ENCODE measurements around the gene HACD1.
"Not testable (repeated sequence)": the region's sequence is repeated elsewhere in the genome, so short reads cannot be mapped to it uniquely, and the experiment has no call there.

HACD1 gene

GRCh38 chr10:17640331-17640816 is 23.2 kb upstream of the HACD1 start:
- DNase-seq = no peak

DNA sequence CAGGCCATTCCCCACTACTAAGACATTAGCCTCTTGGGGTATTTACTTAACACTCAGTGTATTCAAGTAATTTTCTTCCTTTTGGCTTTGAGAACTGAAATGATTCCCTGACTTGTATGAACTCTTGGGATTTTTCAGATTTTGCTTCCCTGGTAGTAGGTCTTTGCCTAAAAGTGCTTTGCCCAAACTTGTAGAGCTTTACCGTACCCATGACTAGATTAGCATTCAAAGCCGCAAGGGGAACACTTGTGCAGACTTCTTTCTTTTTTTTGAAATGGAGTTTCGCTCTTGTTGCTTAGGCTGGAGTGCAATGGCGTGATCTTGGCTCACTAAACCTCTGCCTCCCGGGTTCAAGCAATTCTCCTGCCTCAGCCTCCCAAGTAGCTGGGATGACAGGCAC is 20.7 kb upstream of the HACD1 start:
- no peak for DNase-seq

- no peak for DNase-seq
These were observed 16.2 kb upstream of the HACD1 start for GRCh38 chr10:17633353-17633752.

- DNase-seq = not testable (repeated sequence)
These were observed 15.4 kb upstream of the HACD1 start for GRCh38 chr10:17632590-17632989.

GRCh38 chr10:17626656-17627055 is 9.5 kb upstream of the HACD1 start:
- DNase-seq = no peak

- DNase-seq = no peak
These were observed 7.8 kb upstream of the HACD1 start for GRCh38 chr10:17624996-17625395.

DNA sequence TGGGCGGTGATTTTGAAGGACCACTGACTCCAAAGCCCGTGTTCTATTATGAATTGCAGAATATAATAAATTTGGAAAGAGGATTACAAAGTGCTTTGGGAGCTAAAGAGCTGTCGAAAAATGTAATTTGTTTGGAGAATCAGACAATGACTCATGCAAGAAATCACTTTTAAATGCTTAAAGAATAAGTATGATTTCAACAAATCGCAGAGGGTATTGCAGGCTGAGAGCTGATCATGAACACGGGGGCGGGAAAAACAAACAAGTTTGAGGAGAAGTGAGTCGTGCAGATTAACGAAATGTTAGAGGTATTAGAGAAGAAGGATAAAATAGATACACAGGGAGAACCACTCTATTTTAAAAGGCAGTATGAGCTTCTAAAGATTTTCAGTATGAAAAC is 4.9 kb upstream of the HACD1 start:
- no peak for DNase-seq

GRCh38 chr10:17616403-17617030 is 657 bp downstream of the HACD1 start:
- peak; percentile 63 for DNase-seq

DNA sequence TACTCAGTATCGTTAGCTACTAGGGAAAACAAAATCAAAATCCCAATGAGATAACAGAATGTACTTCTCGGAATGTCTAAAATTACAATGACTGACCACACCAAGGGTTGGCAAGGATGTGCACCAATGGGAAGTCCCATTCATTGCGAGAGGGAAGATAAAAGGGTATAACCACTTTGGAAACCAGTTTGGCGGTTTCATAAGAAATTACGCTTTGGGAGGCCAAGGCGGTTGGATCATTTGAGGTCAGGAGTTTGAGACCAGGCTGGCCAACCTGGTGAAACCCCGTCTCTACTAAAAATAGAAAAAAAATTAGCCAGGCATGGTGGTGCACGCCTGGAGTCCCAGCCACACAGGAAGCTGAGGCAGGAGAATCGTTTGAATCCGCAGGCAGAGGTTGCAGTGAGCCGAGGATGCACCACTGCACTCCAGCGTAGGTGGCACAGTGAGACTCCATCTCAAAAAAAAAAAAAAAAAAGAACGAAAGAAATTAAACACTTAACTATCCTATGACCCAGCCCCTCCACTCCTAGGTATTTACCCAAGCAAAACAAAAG is 7.6 kb downstream of the HACD1 start:
- DNase-seq = no peak

GRCh38 chr10:17607603-17608332 is 9.4 kb downstream of the HACD1 start:
- no peak for DNase-seq

GRCh38 chr10:17607060-17607459 is 10.1 kb downstream of the HACD1 start:
- DNase-seq = no peak

- DNase-seq = no peak
These were observed 10.6 kb downstream of the HACD1 start for GRCh38 chr10:17606547-17607040.

DNA sequence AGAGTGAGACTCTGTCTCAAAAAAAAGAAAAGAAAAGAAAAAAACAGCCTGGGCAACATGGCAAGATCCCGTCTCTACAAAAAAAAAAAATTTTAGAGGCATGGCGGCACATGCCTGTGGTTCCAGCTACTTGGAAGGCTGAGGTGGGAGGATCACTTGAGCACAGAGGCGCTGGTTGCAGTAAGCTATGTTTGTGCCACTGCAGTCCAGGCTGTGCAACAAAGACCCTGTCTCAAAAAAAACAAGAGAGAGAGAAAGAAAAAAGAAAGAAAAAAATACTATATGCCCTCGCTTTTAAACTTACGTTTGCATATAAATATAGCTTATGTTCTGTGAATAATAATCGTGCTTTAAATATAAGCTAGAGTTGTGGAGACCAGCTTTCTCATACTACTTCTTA is 11.2 kb downstream of the HACD1 start:
- DNase-seq = no peak

DNA sequence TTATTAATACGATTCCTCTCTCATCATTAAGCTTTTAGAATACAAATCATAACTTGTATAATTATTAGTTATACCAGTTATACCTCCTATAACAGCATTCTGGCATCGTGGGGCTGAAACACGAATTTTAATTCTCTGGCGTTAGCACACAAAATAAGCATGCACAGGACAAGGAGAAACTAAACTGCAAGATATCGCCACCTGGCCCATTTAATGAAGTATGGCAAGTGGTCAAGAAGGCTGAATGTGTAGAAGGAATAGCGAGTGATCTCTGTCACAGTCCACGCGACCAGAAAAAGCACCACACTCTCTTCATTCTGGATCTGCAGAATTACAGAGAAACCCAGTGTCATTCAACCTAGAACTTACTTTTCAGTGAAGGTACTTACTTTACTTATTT is 18.1 kb downstream of the HACD1 start:
- no peak for DNase-seq

DNA sequence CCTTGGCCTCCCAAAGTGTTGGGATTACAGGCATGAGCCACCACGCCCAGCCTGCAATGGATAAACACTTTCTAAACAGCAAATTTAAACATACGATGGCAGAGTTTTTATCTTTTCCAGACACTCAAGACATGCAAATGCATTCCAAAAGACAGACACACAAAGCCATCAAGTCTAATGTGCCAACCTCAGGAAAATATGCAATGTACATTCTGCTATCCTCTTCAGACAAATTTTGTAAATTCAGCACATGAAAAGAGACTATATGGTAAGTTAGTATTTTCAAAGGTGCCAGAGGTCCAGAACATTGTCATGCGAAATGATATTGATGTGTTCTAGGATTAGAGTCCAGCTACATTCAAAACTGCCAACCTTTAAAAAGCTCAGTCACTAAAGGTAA is 19.8 kb downstream of the HACD1 start:
- no peak for DNase-seq

GRCh38 chr10:17590969-17591645 is 26.1 kb downstream of the HACD1 start:
- no peak for DNase-seq

GRCh38 chr10:17589316-17589715 is 27.9 kb downstream of the HACD1 start:
- DNase-seq = not testable (repeated sequence)

DNA sequence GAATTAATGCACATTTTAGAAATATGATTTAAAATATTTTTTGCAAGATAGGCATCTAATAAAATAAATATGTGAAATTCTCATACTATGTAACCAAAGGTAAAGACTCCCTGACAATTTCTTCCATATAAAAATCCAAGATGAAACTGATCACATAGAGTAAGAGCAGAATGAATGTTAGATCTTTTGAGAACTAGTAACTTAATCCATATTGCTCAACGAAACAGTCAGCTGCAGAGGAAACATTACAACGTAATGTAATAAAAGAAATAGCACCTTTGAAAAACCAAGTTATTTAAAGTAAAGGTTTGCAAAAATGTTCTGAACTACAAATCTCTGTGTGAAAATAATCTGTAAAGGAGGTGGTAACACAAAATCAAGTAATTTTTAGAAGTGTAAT is 28.8 kb downstream of the HACD1 start:
- DNase-seq = no peak

GRCh38 chr10:17587321-17587720 is 29.9 kb downstream of the HACD1 start:
- not testable (repeated sequence) for DNase-seq

DNA sequence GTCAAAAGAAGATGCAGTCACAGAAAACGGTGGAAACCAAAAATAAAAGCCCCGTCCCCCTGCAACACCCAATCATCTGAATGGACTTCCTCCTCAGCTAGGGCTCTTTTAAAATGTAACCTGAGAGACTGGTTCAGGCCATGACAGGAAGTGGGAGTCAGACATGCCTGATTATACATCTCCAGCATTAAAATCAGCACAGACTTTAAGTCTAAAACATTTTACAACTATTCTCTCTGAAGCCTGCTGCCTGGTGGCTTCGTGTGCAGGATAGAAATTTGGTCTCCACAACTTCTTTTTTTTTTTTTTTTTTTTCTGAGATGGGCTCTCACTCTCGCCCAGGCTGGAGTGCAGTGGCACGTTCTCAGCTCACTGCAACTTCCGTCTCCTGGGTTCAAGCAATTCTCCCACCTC is 30.3 kb downstream of the HACD1 start:
- no peak for DNase-seq

GRCh38 chr10:17585016-17585415 is 32.2 kb downstream of the HACD1 start:
- DNase-seq = no peak

DNA sequence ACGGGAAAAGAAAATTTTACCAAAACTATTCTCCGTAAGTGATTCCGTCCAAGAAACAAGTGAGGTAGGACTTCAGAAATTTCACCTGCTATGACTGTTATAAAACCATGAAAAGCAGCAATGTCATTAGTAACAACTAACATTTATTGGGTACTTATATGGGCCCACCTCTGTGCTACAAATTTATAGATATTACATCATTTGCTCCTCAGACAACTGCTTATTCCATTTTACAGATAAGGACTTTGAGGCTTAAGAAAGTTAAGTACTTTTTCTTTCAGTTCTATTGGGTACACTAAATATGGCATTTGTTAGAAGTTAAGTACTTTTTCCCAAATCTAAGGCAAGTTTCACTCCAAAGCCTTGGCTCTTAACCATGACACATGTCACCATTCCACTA is 36.3 kb downstream of the HACD1 start:
- DNase-seq = no peak

DNA sequence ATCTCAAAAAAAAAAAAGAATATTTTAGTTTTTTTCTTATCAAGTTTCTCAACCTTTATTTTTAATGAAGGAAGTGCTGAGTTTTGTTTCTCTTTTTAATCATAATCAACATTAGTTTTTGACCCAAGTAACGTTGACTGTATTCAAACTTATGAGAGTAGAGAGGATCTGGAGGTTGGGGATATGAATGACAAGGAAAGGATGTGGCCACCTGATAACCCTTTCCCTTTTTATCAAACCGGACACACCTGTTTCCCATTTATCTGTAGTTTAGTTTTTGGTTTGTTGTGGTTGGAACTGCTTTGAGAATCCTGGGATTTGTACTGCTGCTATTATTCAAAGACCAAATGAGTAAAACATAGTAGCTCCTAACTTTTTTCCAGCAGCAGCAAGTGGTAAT is 38.6 kb downstream of the HACD1 start:
- no peak for DNase-seq

GRCh38 chr10:17576768-17577167 is 40.4 kb downstream of the HACD1 start:
- DNase-seq = no peak
